Memory B cell (primary cell): ENCODE results near the gene MYL12B.
"Not testable (repeated sequence)": the region's sequence is repeated elsewhere in the genome, so short reads cannot be mapped to it uniquely, and the experiment has no call there.

Source experiments
- ATAC-seq: fragments of 150-1000 bp; cut with Tn5 transposase; 2 replicates; pipeline ENCODE4 v1.10.0; 2021; ENCODE audit warnings: low read depth, mild to moderate bottlenecking, moderate library complexity
- DNase-seq, 2 donors: peaks; one replicate each; pipeline ENCODE4 v3.0.0; 2022; ENCODE audit warnings: low spot score in 2 of 2
- H3K27ac Mint-ChIP-seq: one replicate; pipeline ENCODE4 v1.8.0; 2022; ENCODE audit warnings: mild to moderate bottlenecking, moderate library complexity, mixed read lengths
- H3K27me3 Mint-ChIP-seq: one replicate; pipeline ENCODE4 v1.8.0; 2022; ENCODE audit warnings: mixed read lengths
- H3K36me3 Mint-ChIP-seq: one replicate; pipeline ENCODE4 v1.8.0; 2022; ENCODE audit warnings: mild to moderate bottlenecking, mixed read lengths
- H3K4me1 Mint-ChIP-seq: one replicate; pipeline ENCODE4 v1.8.0; 2022; ENCODE audit warnings: mixed read lengths
- H3K4me3 Mint-ChIP-seq: one replicate; pipeline ENCODE4 v1.8.0; 2022; ENCODE audit warnings: mild to moderate bottlenecking, moderate library complexity, mixed read lengths
- H3K9me3 Mint-ChIP-seq: one replicate; pipeline ENCODE4 v1.8.0; 2022; ENCODE audit warnings: mixed read lengths

MYL12B gene

GRCh38 chr18:3283908-3284307, 22.0 kb downstream of the MYL12B start:
- H3K36me3 Mint-ChIP-seq = peaks cover 6% of the 10 kb centered on the region
- DNase-seq = no peak
- H3K27me3 Mint-ChIP-seq = no peaks in the 10 kb centered on the region
- no peak overlapping the region for H3K27ac Mint-ChIP-seq
- peaks cover 17% of the 10 kb centered on the region for H3K9me3 Mint-ChIP-seq
- no peak for ATAC-seq
- peaks cover 17% of the 10 kb centered on the region for H3K4me1 Mint-ChIP-seq
- no peak overlapping the region for H3K4me3 Mint-ChIP-seq

DNA sequence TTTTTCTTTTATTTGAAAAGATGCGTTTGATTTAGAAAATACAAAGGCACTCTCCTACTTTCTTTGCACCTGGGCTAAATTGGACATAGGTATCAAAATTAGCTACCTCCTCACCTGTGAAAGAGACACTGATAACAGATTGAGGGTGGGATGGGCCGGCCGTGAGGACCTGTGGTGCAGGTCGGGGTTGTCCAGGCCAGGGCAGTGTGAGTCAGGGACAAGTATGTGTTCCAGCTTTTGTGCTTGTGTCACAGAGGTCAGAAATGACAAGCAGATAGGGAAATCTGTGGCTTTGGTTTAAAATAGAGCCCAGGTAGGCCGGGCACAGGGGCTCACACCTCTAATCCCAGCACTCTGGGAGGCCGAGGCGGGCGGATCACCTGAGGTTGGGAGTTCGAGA, 22.6 kb downstream of the MYL12B start:
- Mint-ChIP-seq H3K27ac (no peak overlapping the region), H3K36me3 (peaks cover 6% of the 10 kb centered on the region), H3K4me3 (no peak overlapping the region), H3K27me3 (no peaks in the 10 kb centered on the region), H3K9me3 (peaks cover 19% of the 10 kb centered on the region), H3K4me1 (peaks cover 12% of the 10 kb centered on the region)
- DNase-seq = no peak
- no peak for ATAC-seq

- Mint-ChIP-seq H3K27ac (peak overlapping the region; percentile 2), H3K36me3 (peaks cover 7% of the 10 kb centered on the region), H3K4me3 (no peak overlapping the region), H3K27me3 (no peaks in the 10 kb centered on the region), H3K4me1 (peaks cover 6% of the 10 kb centered on the region), H3K9me3 (peaks cover 19% of the 10 kb centered on the region)
- DNase-seq (no peak), ATAC-seq (no peak)
Measured at GRCh38 chr18:3286159-3286558, 24.2 kb downstream of the MYL12B start.

GRCh38 chr18:3293196-3293951, 31.4 kb downstream of the MYL12B start:
- no peak overlapping the region for H3K27ac Mint-ChIP-seq

GRCh38 chr18:3294435-3295080, 32.6 kb downstream of the MYL12B start:
- Mint-ChIP-seq H3K9me3 (peaks cover 6% of the 10 kb centered on the region), H3K4me1 (peaks cover 4% of the 10 kb centered on the region), H3K4me3 (no peak overlapping the region), H3K27me3 (peaks cover 6% of the 10 kb centered on the region), H3K27ac (no peak overlapping the region), H3K36me3 (peaks cover 10% of the 10 kb centered on the region)
- no peak for ATAC-seq
- no peak for DNase-seq

More at GRCh38 chr18:3293196-3293951, 31.4 kb downstream of the MYL12B start:
- Mint-ChIP-seq H3K36me3 (peaks cover 10% of the 10 kb centered on the region), H3K27me3 (peaks cover 4% of the 10 kb centered on the region), H3K9me3 (peaks cover 9% of the 10 kb centered on the region), H3K4me1 (peaks cover 4% of the 10 kb centered on the region), H3K4me3 (no peak overlapping the region)
- ATAC-seq (no peak), DNase-seq (no peak)

DNA sequence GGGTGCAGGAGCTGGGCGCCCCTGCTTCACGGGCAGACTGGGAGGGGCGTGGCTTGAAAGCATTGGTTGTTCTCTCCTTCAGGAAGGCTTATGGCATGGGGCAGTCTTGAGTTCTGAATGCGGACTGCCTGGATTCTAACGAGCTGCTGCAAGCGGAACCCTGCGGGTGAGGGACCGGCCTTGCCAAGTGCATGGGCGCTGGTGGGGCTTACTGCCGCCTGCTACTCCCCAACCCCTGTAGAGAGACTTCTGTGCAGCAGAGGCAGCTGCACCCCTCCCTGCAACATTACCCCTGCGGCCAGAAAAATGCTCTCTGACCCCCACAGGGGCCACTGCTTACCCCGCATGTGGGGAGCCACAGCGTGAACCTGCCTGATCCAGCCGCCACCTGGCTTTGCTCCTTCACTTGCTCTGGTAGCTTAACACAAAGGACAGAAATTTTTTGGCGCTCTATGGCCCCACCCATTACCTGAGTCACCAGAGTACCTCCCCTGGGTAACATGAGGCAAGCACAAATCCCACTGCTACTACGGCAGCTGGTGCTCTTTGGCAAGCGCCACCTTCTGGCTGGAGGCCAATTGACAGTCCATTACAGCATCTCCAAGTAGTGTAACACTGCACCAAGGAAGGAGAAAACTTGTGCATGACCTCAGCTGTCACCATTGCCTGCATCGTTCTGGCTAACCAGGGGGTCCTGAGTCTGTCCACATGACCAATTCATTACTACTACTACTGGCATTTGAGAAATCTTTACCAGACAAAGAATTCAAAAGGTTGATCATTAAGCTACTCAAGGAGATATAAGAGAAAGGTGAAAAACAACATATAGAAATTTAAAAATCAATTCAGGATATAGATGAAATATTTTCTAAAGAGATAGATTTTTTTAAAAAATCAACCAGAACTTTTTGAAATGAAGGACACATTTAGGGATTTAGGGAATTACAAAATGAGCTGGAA, 35.4 kb downstream of the MYL12B start:
- peaks cover 4% of the 10 kb centered on the region for H3K4me1 Mint-ChIP-seq
- DNase-seq (peak; percentile 88 to 90), ATAC-seq (peak; percentile 97)
- H3K9me3 Mint-ChIP-seq = peaks cover 2% of the 10 kb centered on the region
- no peaks in the 10 kb centered on the region for H3K36me3 Mint-ChIP-seq
- peak overlapping the region; percentile 31 for H3K27ac Mint-ChIP-seq
- peaks cover 15% of the 10 kb centered on the region for H3K27me3 Mint-ChIP-seq
- H3K4me3 Mint-ChIP-seq = peak overlapping the region; percentile 96

GRCh38 chr18:3304832-3305231, 42.9 kb downstream of the MYL12B start:
- no peak for ATAC-seq
- H3K27ac Mint-ChIP-seq = no peak overlapping the region
- no peak overlapping the region for H3K4me3 Mint-ChIP-seq
- no peaks in the 10 kb centered on the region for H3K36me3 Mint-ChIP-seq
- no peak for DNase-seq
- peaks cover 8% of the 10 kb centered on the region for H3K27me3 Mint-ChIP-seq
- no peaks in the 10 kb centered on the region for H3K9me3 Mint-ChIP-seq
- H3K4me1 Mint-ChIP-seq = no peaks in the 10 kb centered on the region

DNA sequence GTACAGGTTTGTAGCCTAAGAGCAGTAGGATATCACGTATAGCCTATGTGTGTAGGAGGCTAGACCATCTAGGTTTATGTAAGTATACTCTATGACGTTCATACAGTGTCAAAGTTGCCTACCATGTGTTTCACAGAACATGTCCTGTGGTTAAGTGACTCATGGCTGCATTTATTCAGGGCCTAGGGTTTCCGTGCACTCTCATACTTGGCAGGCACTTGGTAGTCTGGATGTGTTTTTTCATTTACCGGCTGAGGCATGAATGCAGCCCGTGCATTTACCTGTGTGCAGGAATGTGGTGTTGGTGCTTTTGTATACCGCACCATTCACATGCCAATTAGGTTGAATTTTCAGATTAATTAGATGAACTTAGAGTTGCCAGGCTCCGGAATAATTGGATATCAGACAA, 43.4 kb downstream of the MYL12B start:
- peaks cover 5% of the 10 kb centered on the region for H3K27me3 Mint-ChIP-seq
- DNase-seq = no peak
- no peaks in the 10 kb centered on the region for H3K4me1 Mint-ChIP-seq
- no peaks in the 10 kb centered on the region for H3K36me3 Mint-ChIP-seq
- no peak overlapping the region for H3K27ac Mint-ChIP-seq
- no peak overlapping the region for H3K4me3 Mint-ChIP-seq
- ATAC-seq = no peak
- no peaks in the 10 kb centered on the region for H3K9me3 Mint-ChIP-seq

DNA sequence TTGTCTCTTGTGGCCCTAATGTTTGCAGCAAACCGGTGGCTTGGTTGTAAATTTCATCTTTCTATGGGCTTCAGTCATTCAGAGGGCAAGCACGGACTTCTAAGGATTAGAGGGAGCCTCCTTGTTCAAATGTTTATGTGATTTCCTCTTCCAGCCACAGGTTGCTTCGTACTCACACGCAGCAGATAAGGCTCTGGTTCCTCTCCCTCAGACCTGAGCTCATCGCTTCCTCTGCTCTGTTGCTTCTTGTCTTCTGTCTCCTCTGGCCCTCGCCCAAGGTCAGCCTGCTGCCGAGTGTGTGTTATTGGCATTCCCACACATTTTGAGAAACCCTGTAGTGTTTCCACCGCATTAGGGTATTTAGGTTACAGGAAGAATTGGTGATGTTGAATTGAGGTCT, 44.0 kb downstream of the MYL12B start:
- H3K4me3 Mint-ChIP-seq = no peak overlapping the region
- H3K27me3 Mint-ChIP-seq = peaks cover 5% of the 10 kb centered on the region
- H3K4me1 Mint-ChIP-seq = no peaks in the 10 kb centered on the region
- no peaks in the 10 kb centered on the region for H3K36me3 Mint-ChIP-seq
- H3K27ac Mint-ChIP-seq = no peak overlapping the region
- no peaks in the 10 kb centered on the region for H3K9me3 Mint-ChIP-seq
- DNase-seq (no peak), ATAC-seq (no peak)

DNA sequence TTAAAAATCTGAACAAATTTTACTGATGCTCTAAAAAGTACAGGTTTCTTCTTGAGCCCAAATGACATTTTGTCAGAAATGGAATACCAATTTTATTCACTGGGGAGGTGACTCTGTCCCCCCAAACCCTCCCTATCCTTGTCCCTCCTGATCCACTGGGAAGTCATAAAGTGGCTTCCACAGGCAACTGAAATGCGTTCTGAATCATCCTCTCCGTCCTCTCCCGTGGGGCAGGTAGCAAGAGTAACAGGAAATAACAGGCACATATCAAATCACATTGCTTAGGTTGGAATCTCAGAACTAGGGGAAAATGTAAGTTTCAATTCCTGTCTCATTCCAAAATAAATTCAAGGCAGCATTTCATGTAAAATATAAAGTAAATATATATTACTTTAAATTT, 44.5 kb downstream of the MYL12B start:
- ATAC-seq (no peak), DNase-seq (no peak)
- H3K9me3 Mint-ChIP-seq = no peaks in the 10 kb centered on the region
- H3K27ac Mint-ChIP-seq = no peak overlapping the region
- no peaks in the 10 kb centered on the region for H3K4me1 Mint-ChIP-seq
- H3K4me3 Mint-ChIP-seq = no peak overlapping the region
- H3K27me3 Mint-ChIP-seq = peaks cover 5% of the 10 kb centered on the region
- no peaks in the 10 kb centered on the region for H3K36me3 Mint-ChIP-seq

- Mint-ChIP-seq H3K36me3 (peaks cover 2% of the 10 kb centered on the region), H3K9me3 (no peaks in the 10 kb centered on the region), H3K4me3 (no peak overlapping the region), H3K27ac (no peak overlapping the region), H3K27me3 (peaks cover 2% of the 10 kb centered on the region), H3K4me1 (no peaks in the 10 kb centered on the region)
- no peak for ATAC-seq
- no peak for DNase-seq
Measured at GRCh38 chr18:3313685-3314084, 51.8 kb downstream of the MYL12B start.

GRCh38 chr18:3315344-3315743, 53.4 kb downstream of the MYL12B start:
- not testable (repeated sequence) for H3K27ac Mint-ChIP-seq, DNase-seq, H3K4me1 Mint-ChIP-seq, H3K27me3 Mint-ChIP-seq, H3K4me3 Mint-ChIP-seq, H3K9me3 Mint-ChIP-seq, H3K36me3 Mint-ChIP-seq, ATAC-seq

- no peak for DNase-seq
- no peak overlapping the region for H3K27ac Mint-ChIP-seq
- H3K27me3 Mint-ChIP-seq = peaks cover 2% of the 10 kb centered on the region
- peaks cover 6% of the 10 kb centered on the region for H3K4me1 Mint-ChIP-seq
- H3K36me3 Mint-ChIP-seq = peaks cover 2% of the 10 kb centered on the region
- no peak for ATAC-seq
- no peaks in the 10 kb centered on the region for H3K9me3 Mint-ChIP-seq
- H3K4me3 Mint-ChIP-seq = no peak overlapping the region
Measured at GRCh38 chr18:3319399-3319798, 57.5 kb downstream of the MYL12B start.

DNA sequence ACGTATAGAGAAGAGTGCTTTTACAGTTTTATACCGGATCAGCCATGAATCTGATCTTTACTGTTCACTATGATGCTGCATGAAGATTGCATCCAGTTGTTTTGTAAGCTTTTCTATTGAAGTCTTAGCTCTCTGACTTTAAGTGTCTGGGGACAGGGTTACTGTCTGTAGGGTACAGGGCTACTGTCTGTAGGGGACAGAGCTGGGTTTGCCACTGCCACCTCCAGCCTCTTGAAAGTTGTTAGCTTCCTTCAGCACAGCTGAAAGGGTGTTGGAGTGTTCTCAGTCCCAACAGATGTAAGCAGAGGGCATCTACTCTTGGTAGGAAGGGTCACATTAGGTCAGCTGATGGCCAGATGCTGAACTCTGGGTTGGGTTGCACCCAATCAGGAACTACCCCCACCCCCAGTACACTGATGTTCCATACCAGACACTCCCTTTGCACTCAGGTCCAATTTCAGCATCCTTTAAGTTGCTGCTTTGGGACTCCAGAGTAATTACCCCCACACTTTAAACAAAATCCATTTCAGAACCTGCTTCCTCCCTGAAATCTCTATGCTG, 58.0 kb downstream of the MYL12B start:
- DNase-seq = no peak
- Mint-ChIP-seq H3K9me3 (no peaks in the 10 kb centered on the region), H3K27ac (no peak overlapping the region), H3K36me3 (peaks cover 2% of the 10 kb centered on the region), H3K27me3 (peaks cover 2% of the 10 kb centered on the region), H3K4me3 (no peak overlapping the region), H3K4me1 (peaks cover 6% of the 10 kb centered on the region)
- ATAC-seq = no peak
